GM12878 (cell line): Measurements from ENCODE around the gene PRMT7. TPM values are rescaled to one million over a fixed set of nuclear protein-coding genes. Genes with fewer than 3 reads are reported as not detected.

Experiments
- ATAC-seq: fragments of 200-7000 bp; cut with Tn5 transposase; 3 replicates; pipeline ENCODE4 v1.9.1; 2020; ENCODE audit warnings: mild to moderate bottlenecking, moderate library complexity
- BruUV-seq: library from RNA; stranded (reverse); fragments of 400-500 nt; replicated peaks from 2 replicates; lab custom pipeline; 2021; lab: Mats Ljungman, UMichigan
- CTCF ChIA-PET: fragments of 300-600 bp; sonication (Branson Sonifier 250); formaldehyde crosslinking; extraction: SDS; loops from one replicate; lab custom pipeline; 2021; ENCODE audit warnings: inconsistent platforms; lab: Yijun Ruan, JAX
- POLR2A ChIA-PET: fragments of 350-600 bp; formaldehyde crosslinking; extraction: SDS; loops from one replicate; lab custom pipeline; 2021; ENCODE audit warnings: inconsistent platforms; lab: Charles Lee
- RAD21 ChIA-PET: fragments of 300-600 bp; sonication (Branson Sonifier 250); formaldehyde crosslinking; loops from one replicate; lab custom pipeline; 2023; ENCODE audit warnings: antibody characterized with exemption; ENCODE audit not compliant: unreplicated experiment; lab: Charles Lee
- SMC1A ChIA-PET: fragments of 300-600 bp; sonication (Branson Sonifier 250); formaldehyde crosslinking; loops from one replicate; lab custom pipeline; 2023; ENCODE audit not compliant: unreplicated experiment, uncharacterized antibody; lab: Charles Lee
- DNase-seq: peaks from one replicate; pipeline ENCODE4 v3.0.0-alpha.2; 2011; ENCODE audit warnings: low read depth, low spot score
- FAIRE-seq: peaks from 3 replicates; lab custom pipeline; 2011; peaks lifted over from hg19 to GRCh38; lab: Jason Lieb, UNC
- H2AFZ ChIP-seq: 2 replicates; pipeline ENCODE4 v1.6.0; 2011; ENCODE audit warnings: low read depth, low read length, control low read depth; ENCODE audit not compliant: control insufficient read depth
- H3K27ac ChIP-seq: 2 replicates; pipeline ENCODE4 v1.5.1; 2011; ENCODE audit warnings: control low read depth; ENCODE audit not compliant: control insufficient read depth, insufficient read depth
- H3K27me3 ChIP-seq, 2 experiments: replicated peaks in 1 of 2; 2 replicates each; pipeline versions ENCODE4 v1.6.0 to v1.6.1; 2011; ENCODE audit warnings: low read length in 1 of 2; ENCODE audit not compliant: control insufficient read depth in 2 of 2, insufficient read depth in 2 of 2
- H3K36me3 ChIP-seq, 2 experiments: 2 replicates each; pipeline ENCODE4 v1.5.1; 2011; ENCODE audit warnings: low read length in 1 of 2; ENCODE audit not compliant: control insufficient read depth in 2 of 2, insufficient read depth in 2 of 2
- H3K4me1 ChIP-seq: 2 replicates; pipeline ENCODE4 v1.6.1; 2011; ENCODE audit warnings: mild to moderate bottlenecking, low read length, moderate library complexity, mixed read lengths; ENCODE audit not compliant: control insufficient read depth, insufficient read depth
- H3K4me2 ChIP-seq: 2 replicates; pipeline ENCODE4 v1.6.0; 2011; ENCODE audit warnings: control low read depth; ENCODE audit not compliant: control insufficient read depth, insufficient read depth
- H3K4me3 ChIP-seq: fragments of 200-600 bp; sonication (generic); 2 replicates; pipeline ENCODE4 v1.5.1; 2016
- H3K79me2 ChIP-seq: 2 replicates; pipeline ENCODE4 v1.6.0; 2011; ENCODE audit warnings: low read length; ENCODE audit not compliant: control insufficient read depth, insufficient read depth
- H3K9ac ChIP-seq: 2 replicates; pipeline ENCODE4 v1.8.0; 2011; ENCODE audit warnings: low read length, control low read depth, mixed read lengths; ENCODE audit not compliant: control insufficient read depth, insufficient read depth
- H3K9me3 ChIP-seq: replicated peaks from 3 replicates; pipeline ENCODE4 v1.5.1; 2011; ENCODE audit warnings: mild to moderate bottlenecking, low read length; ENCODE audit not compliant: control insufficient read depth, insufficient read depth
- H4K20me1 ChIP-seq: 2 replicates; pipeline ENCODE4 v1.6.0; 2011; ENCODE audit not compliant: control insufficient read depth, insufficient read depth
- CBX5 ChIP-seq: sonication (generic); IDR thresholded peaks from 2 replicates; pipeline ENCODE4 v1.6.1; 2016; ENCODE audit warnings: low read depth, moderate library complexity, mild to moderate bottlenecking, inconsistent platforms
- CEBPB ChIP-seq, 2 experiments: fragments of 150-350 bp in 1 of 2; IDR thresholded peaks; 2 replicates each; pipeline ENCODE4 v1.6.1; 2012 to 2014; ENCODE audit warnings: low read depth in 2 of 2, low read length in 2 of 2, borderline replicate concordance in 1 of 2, inconsistent platforms in 1 of 2
- EED ChIP-seq: sonication (generic); IDR thresholded peaks from 2 replicates; pipeline ENCODE4 v1.6.1; 2016; ENCODE audit warnings: antibody characterized with exemption, low read depth
- IRF3 ChIP-seq: fragments of 450-650 bp; IDR thresholded peaks from 2 replicates; pipeline ENCODE4 v1.6.1; 2014; ENCODE audit warnings: mild to moderate bottlenecking
- IRF4 ChIP-seq: IDR thresholded peaks from 2 replicates; pipeline ENCODE4 v1.6.1; 2011; ENCODE audit warnings: low read depth, low read length
- PKNOX1 ChIP-seq: fragments of 450-650 bp; IDR thresholded peaks from 2 replicates; pipeline ENCODE4 v1.6.1; 2016; ENCODE audit warnings: mild to moderate bottlenecking
- RAD51 ChIP-seq: fragments of 450-650 bp; IDR thresholded peaks from 2 replicates; pipeline ENCODE4 v1.6.1; 2016; ENCODE audit warnings: moderate library complexity, mild to moderate bottlenecking, inconsistent platforms
- TARDBP ChIP-seq: IDR thresholded peaks from 2 replicates; pipeline ENCODE4 v1.6.1; 2016; ENCODE audit warnings: borderline replicate concordance
- ZBTB4 ChIP-seq: fragments of 450-650 bp; formaldehyde crosslinking; IDR thresholded peaks from 2 replicates; pipeline ENCODE4 v1.4.0; 2022; ENCODE audit warnings: mild to moderate bottlenecking, moderate library complexity
- WGBS: methylation state at CpG from one replicate; pipeline ENCODE4 v1.1.6; 2016; ENCODE audit warnings: low lambda C conversion rate; ENCODE audit not compliant: insufficient replicate concordance, insufficient coverage; ENCODE audit errors: missing lambda C conversion rate; 5-methylcytosine and 5-hydroxymethylcytosine counted together
- in situ Hi-C: fragments of 300-500 bp; cut with MboI; formaldehyde crosslinking; loops from 9 replicates; pipeline ENCODE4 v1.14.3; 2018; ENCODE audit warnings: mixed read lengths
- intact Hi-C: fragments of 100-400 bp; cut with micrococcal nuclease; formaldehyde crosslinking; loops from one replicate; pipeline ENCODE4 v1.14.2; 2022; ENCODE audit not compliant: unreplicated experiment
- polyA plus RNA-seq, 11 experiments: library from polyadenylated mRNA; depleted of rRNA in 4 of 11; unstranded in 6 of 11; stranded (reverse) in 5 of 11; fragments of >200 nt; fragmentation: Nextera tagmentation in 4 of 11; fragmentation: Illumina TruSeq in 1 of 11; extraction: Ambion mirVana in 4 of 11; extraction: Trizol in 1 of 11; gene quantifications; 1 replicate in 1 of 11; 2 replicates in 10 of 11; pipeline versions ENCODE4 v1.2.1 to v1.2.3, GENCODE V29; 2011 to 2016; ENCODE audit warnings: inconsistent platforms in 2 of 11, missing spikeins in 2 of 11, low read depth in 1 of 11
- total RNA-seq, 4 experiments: library from RNA; depleted of rRNA in 3 of 4; stranded (reverse); fragments of >200 nt in 3 of 4; fragmentation: Illumina TruSeq in 1 of 4; extraction: Trizol in 1 of 4; gene quantifications; 2 replicates each; pipeline versions ENCODE4 v1.2.1 to v1.2.3, GENCODE V29; 2013 to 2021

Gene PRMT7
- total and polyA plus RNA-seq, 10 of the 15 experiments (the other 5 are each of a cell fraction or from before 2014, with no cell fraction given), result 5.1 to 56.1 (median 42.0) TPM

- ChIA-PET RAD21 (interaction anchor here (0.6 kb wide), 1 partner anchor 32 kb away, joined by 4 read pairs; no protein-coding TSS in a partner anchor), POLR2A (no interaction called here), SMC1A (interaction anchor here (1.4 kb wide), 1 partner anchor 104 kb away, joined by 3 read pairs; no protein-coding TSS in a partner anchor), CTCF (interaction anchor here (1.2 to 1.9 kb wide), 3 partner anchors 17 to 113 kb away, joined by 4 to 5 read pairs (median 4); no protein-coding TSS in a partner anchor)
- ATAC-seq (peak; percentile 10; the same call in 1 of the 3 replicates), DNase-seq (no peak), FAIRE-seq (no peak)
- 39% methylated on average over 5 of the region's 5 CpGs for WGBS
- no TSS peak for BruUV-seq
- Histone ChIP-seq H3K9ac (no peak overlapping the region), H3K27me3 (no peaks in the 10 kb centered on the region), H4K20me1 (no peaks in the 10 kb centered on the region), H3K4me3 (no peak overlapping the region), H3K36me3 (no peaks in the 10 kb centered on the region), H3K9me3 (no peaks in the 10 kb centered on the region), H3K4me2 (no peak overlapping the region), H3K79me2 (no peaks in the 10 kb centered on the region), H2AFZ (no peak overlapping the region), H3K27ac (no peak overlapping the region), H3K4me1 (no peaks in the 10 kb centered on the region)
- intact Hi-C loops (no loop called here), in situ Hi-C loops (no loop called here)
- TF ChIP-seq IRF4 (no peak), TARDBP (no peak), CEBPB (IDR thresholded peaks at IDR 0.05; ENCODE audit: borderline replicate concordance in 1 of 2, low read depth in 2 of 2, low read length in 2 of 2) (no peak)
These were observed 90.2 kb downstream of the PRMT7 start for GRCh38 chr16:68400924-68401460.

- ChIA-PET RAD21 (no interaction called here), CTCF (interaction anchor here (0.6 to 1.1 kb wide), 3 partner anchors 17 to 713 kb away, joined by 3 read pairs; no protein-coding TSS in a partner anchor), SMC1A (interaction anchor here (0.7 kb wide), 1 partner anchor 823 kb away, joined by 3 read pairs; no protein-coding TSS in a partner anchor), POLR2A (no interaction called here)
- FAIRE-seq, result no peak
- intact Hi-C loops, result no loop called here
- H2AFZ ChIP-seq, result no peak overlapping the region
- H3K4me1 ChIP-seq, result no peaks in the 10 kb centered on the region
- no TSS peak for BruUV-seq
- H4K20me1 ChIP-seq, result no peaks in the 10 kb centered on the region
- peak; percentile 32; the same call in 1 of the 3 replicates for ATAC-seq
- H3K4me2 ChIP-seq, result no peak overlapping the region
- in situ Hi-C loops, result no loop called here
- no peak overlapping the region for H3K27ac ChIP-seq
- H3K27me3 ChIP-seq, result no peaks in the 10 kb centered on the region
- H3K9me3 ChIP-seq, result no peaks in the 10 kb centered on the region
- H3K4me3 ChIP-seq, result no peak overlapping the region
- WGBS, result 45% methylated on average over 13 of the region's 13 CpGs
- no peak overlapping the region for H3K9ac ChIP-seq
- no peaks in the 10 kb centered on the region for H3K36me3 ChIP-seq
- H3K79me2 ChIP-seq, result no peaks in the 10 kb centered on the region
- no peak for DNase-seq
- no peak for TF ChIP-seq RAD51
- TF ChIP-seq IRF3, result no peak
- TF ChIP-seq ZBTB4, result no peak
- no peak for TF ChIP-seq CBX5
- no peak for TF ChIP-seq EED
- no peak for TF ChIP-seq PKNOX1
These were observed 91.3 kb downstream of the PRMT7 start for GRCh38 chr16:68401871-68402747.
